Activated CD4-positive, alpha-beta T cell treated with anti-CD3 and anti-CD28 coated beads, Interleukin-2, amount 10 ng/mL, durations not matched to agents 7 days and 5 days (primary cell): ENCODE data around the gene TEDC2. TPM values are rescaled to one million over a fixed set of nuclear protein-coding genes. Genes with fewer than 3 reads are reported as not detected.

Experiments used
- CTCF ChIA-PET: fragments of 350-600 bp; sonication (Branson Sonifier 250); formaldehyde crosslinking; loops from one replicate; lab custom pipeline; 2021; ENCODE audit warnings: antibody characterized with exemption; lab: Charles Lee
- POLR2A ChIA-PET: fragments of 350-600 bp; sonication (Branson Sonifier 250); formaldehyde crosslinking; loops from one replicate; lab custom pipeline; 2021; ENCODE audit warnings: antibody characterized with exemption; lab: Charles Lee
- DNase-seq: peaks from one replicate; pipeline ENCODE4 v3.0.0-alpha.2; 2020
- H3K27ac Mint-ChIP-seq: one replicate; pipeline ENCODE4 v1.8.0; 2021; ENCODE audit warnings: mild to moderate bottlenecking, moderate library complexity, mixed read lengths
- H3K27me3 Mint-ChIP-seq: one replicate; pipeline ENCODE4 v1.8.0; 2021; ENCODE audit warnings: mixed read lengths
- H3K36me3 Mint-ChIP-seq: one replicate; pipeline ENCODE4 v1.8.0; 2021; ENCODE audit warnings: low read depth, mixed read lengths
- H3K4me1 Mint-ChIP-seq: one replicate; pipeline ENCODE4 v1.8.0; 2021; ENCODE audit warnings: mixed read lengths
- H3K4me3 Mint-ChIP-seq: one replicate; pipeline ENCODE4 v1.8.0; 2021; ENCODE audit warnings: mild to moderate bottlenecking, moderate library complexity, mixed read lengths
- H3K9me3 Mint-ChIP-seq: one replicate; pipeline ENCODE4 v1.8.0; 2021; ENCODE audit warnings: mixed read lengths
- total RNA-seq, 2 experiments: library from RNA; stranded (reverse); gene quantifications; one replicate each; pipeline ENCODE4 v1.2.3, GENCODE V29; 2021

TEDC2 gene
- total RNA-seq, 2 experiments from 2014 or later = 15.5 to 21.4 TPM

- no peak for DNase-seq
- Mint-ChIP-seq H3K4me1 (peaks cover 5% of the 10 kb centered on the region), H3K27ac (no peak overlapping the region), H3K36me3 (no peaks in the 10 kb centered on the region), H3K27me3 (no peaks in the 10 kb centered on the region), H3K9me3 (no peaks in the 10 kb centered on the region), H3K4me3 (no peak overlapping the region)
- ChIA-PET POLR2A (no interaction called here), CTCF (no interaction called here)
Observed at GRCh38 chr16:2497695-2498484, 38.0 kb downstream of the TEDC2 start.

- POLR2A ChIA-PET = no interaction called here
- CTCF ChIA-PET = no interaction called here
- Mint-ChIP-seq H3K4me3 (no peak overlapping the region), H3K27ac (no peak overlapping the region), H3K9me3 (no peaks in the 10 kb centered on the region), H3K36me3 (no peaks in the 10 kb centered on the region), H3K27me3 (no peaks in the 10 kb centered on the region), H3K4me1 (peaks cover 5% of the 10 kb centered on the region)
- no peak for DNase-seq
Observed at GRCh38 chr16:2498531-2499253, 38.8 kb downstream of the TEDC2 start.

- no peak for DNase-seq
- Mint-ChIP-seq H3K4me3 (no peak overlapping the region), H3K27me3 (no peaks in the 10 kb centered on the region), H3K27ac (no peak overlapping the region), H3K4me1 (peaks cover 5% of the 10 kb centered on the region), H3K9me3 (no peaks in the 10 kb centered on the region), H3K36me3 (no peaks in the 10 kb centered on the region)
- ChIA-PET CTCF (no interaction called here), POLR2A (no interaction called here)
Observed at GRCh38 chr16:2499454-2499853, 39.5 kb downstream of the TEDC2 start.

DNA sequence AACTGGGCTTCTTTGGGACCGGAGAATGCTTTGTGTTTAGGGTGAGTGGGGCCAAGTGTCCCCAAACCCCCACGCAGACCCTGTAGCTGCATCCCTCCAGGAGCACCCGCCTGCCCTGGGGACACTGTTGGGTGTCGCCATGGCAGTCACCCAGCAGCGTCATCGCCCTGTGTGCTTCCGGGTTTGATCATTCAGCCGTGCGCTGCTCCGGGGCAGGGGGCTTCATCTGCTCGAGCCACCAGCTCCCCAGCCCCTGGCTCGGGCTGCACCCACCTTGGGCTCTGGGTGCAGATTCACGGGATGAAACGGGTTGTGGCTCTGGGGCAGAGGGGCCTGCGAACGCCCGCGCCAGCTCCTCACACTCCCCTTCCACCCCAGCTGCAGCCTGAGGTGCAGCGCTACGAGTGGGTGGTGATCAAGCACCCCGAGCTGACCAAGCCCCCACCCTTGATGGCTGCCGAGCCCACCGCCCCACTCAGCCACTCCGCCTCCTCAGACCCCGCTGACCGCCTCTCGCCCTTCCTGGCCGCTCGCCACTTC lies 40.1 kb downstream of the TEDC2 start:
- DNase-seq = no peak
- no peak overlapping the region for H3K27ac Mint-ChIP-seq
- ChIA-PET POLR2A (no interaction called here), CTCF (interaction anchor here (2.1 kb wide), 1 partner anchor 13 kb away, joined by 9 read pairs; the partner anchor contains the start of gene ATP6V0C)
- no peaks in the 10 kb centered on the region for H3K9me3 Mint-ChIP-seq
- no peaks in the 10 kb centered on the region for H3K27me3 Mint-ChIP-seq
- H3K36me3 Mint-ChIP-seq = no peaks in the 10 kb centered on the region
- H3K4me3 Mint-ChIP-seq = no peak overlapping the region
- peaks cover 5% of the 10 kb centered on the region for H3K4me1 Mint-ChIP-seq

- ChIA-PET CTCF (interaction anchor here (0.6 to 2.1 kb wide), 13 partner anchors 10 to 209 kb away, joined by 3 to 9 read pairs (median 3); partner anchors contain the start of genes ABCA3, ATP6V0C and TEDC2), POLR2A (no interaction called here)
- Mint-ChIP-seq H3K4me1 (peaks cover 5% of the 10 kb centered on the region), H3K27ac (no peak overlapping the region), H3K4me3 (no peak overlapping the region), H3K36me3 (no peaks in the 10 kb centered on the region), H3K27me3 (no peaks in the 10 kb centered on the region), H3K9me3 (no peaks in the 10 kb centered on the region)
- no peak for DNase-seq
Observed at GRCh38 chr16:2500430-2500917, 40.6 kb downstream of the TEDC2 start.

GRCh38 chr16:2500918-2501750 lies 41.2 kb downstream of the TEDC2 start:
- H3K36me3 Mint-ChIP-seq = no peaks in the 10 kb centered on the region
- peak overlapping the region; percentile 31 for H3K27ac Mint-ChIP-seq
- POLR2A ChIA-PET = no interaction called here
- peak; percentile 83 for DNase-seq
- CTCF ChIA-PET = interaction anchor here (0.6 to 2.1 kb wide), 16 partner anchors 9 to 298 kb away, joined by 3 to 9 read pairs (median 3); partner anchors contain the start of genes ABCA3, ATP6V0C and TEDC2
- H3K4me1 Mint-ChIP-seq = peaks cover 5% of the 10 kb centered on the region
- H3K4me3 Mint-ChIP-seq = no peak overlapping the region
- H3K9me3 Mint-ChIP-seq = no peaks in the 10 kb centered on the region
- no peaks in the 10 kb centered on the region for H3K27me3 Mint-ChIP-seq

DNA sequence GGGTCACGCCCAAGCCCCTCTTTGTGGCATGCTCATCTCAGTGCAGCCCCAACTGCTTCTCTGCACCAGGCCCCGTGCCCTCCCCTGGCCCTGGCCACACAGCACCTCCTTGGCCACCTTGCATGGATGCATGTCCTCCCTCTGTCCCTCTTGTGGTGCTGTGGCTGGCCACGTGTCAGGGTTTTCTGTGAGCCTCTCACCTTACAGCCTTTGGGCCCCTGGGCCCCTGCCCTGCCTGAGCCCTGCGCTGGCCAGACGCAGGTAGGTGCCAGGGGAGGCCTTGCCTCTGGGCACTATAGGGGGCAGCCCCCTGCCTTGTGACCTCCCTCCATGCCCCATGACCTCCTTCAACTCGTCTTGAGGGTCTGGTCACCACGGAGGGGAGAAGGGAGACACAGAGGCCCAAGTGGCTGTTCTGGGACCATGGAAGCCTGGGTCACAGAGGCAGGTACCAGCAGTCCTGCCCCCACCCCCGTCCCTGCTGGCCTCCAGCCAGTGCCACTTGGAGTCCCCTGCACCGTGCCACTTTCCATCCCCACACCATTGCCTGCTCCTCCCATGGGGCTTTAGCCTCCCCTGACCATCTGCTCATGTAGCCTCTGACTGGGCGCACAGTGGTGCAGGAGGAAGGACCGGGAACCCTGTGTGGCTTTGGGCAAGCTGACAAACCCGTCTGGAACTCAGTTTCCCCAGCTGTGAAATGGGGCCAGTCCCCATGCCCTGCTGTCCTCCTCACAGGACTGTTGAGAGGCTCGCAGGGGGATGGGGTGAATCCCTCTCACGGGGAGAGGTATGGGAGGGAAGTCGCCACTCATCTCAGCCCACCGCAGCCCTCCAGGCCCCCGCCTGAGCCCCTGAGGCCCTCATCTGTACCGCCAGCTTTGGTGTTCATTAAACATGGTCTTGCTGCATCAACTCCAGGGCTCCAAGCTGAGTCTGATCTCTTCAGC lies 42.3 kb downstream of the TEDC2 start:
- H3K27me3 Mint-ChIP-seq = no peaks in the 10 kb centered on the region
- POLR2A ChIA-PET = no interaction called here
- H3K4me3 Mint-ChIP-seq = no peak overlapping the region
- CTCF ChIA-PET = interaction anchor here (0.7 to 2.1 kb wide), 10 partner anchors 8 to 299 kb away, joined by 3 to 9 read pairs (median 4); partner anchors contain the start of genes ATP6V0C and TEDC2
- H3K27ac Mint-ChIP-seq = no peak overlapping the region
- no peak for DNase-seq
- H3K36me3 Mint-ChIP-seq = no peaks in the 10 kb centered on the region
- H3K9me3 Mint-ChIP-seq = no peaks in the 10 kb centered on the region
- H3K4me1 Mint-ChIP-seq = peaks cover 7% of the 10 kb centered on the region

DNA sequence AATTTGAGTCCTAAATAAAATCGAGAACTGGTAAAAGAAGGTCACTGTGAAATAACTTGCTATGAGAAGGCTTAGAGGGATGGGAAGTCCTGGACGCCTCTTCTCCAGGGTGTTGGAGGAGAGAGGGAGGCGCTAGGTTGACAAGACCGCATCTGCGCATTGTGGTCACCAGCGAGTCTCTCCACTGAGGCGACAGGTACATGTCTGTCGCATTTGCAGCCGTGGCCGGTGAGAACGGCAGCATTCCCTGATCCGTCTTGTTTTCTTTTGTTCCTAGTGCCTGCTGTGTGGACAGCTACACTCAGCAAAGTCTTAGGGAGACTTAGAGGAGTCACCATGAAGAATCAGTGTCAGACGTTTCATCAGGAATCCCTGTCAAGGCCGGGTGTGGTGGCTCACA lies 45.8 kb downstream of the TEDC2 start:
- no peak for DNase-seq
- Mint-ChIP-seq H3K27me3 (no peaks in the 10 kb centered on the region), H3K36me3 (no peaks in the 10 kb centered on the region), H3K4me1 (peaks cover 18% of the 10 kb centered on the region), H3K9me3 (no peaks in the 10 kb centered on the region), H3K27ac (no peak overlapping the region), H3K4me3 (no peak overlapping the region)
- CTCF ChIA-PET = interaction anchor here (0.6 kb wide), 1 partner anchor 625 kb away, joined by 3 read pairs; no protein-coding TSS in a partner anchor
- POLR2A ChIA-PET = no interaction called here

DNA sequence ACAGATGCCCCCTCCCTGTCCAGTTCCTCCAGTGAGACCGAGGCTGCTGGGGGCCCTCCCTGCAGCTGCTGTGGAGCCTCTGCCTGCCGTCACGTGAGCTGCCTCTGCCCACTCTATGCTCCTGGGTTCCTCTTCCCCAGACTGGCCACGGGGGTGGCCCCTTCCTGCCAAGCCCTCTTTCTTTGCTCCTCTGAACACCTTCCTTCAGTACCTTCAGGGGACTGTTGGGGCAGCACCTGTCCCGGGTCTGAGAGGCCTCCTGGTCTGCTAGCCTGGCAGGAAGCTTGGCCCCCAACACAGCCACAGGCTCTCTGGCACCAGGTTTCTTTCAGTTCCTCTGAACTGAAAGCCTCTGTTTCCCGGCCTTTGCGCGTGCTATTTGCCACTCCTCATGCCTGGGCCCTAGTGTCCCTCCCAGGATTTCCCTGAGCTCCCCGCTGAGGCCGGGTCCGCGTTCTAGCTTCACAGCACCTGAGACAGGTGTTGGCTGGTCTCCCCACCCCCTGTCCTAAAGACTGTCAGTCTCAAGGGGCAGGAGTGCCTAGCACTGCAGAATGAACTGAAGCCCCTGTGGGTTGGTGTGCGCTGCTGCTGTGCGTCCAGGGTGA lies 47.2 kb downstream of the TEDC2 start:
- H3K27ac Mint-ChIP-seq = peak overlapping the region; percentile 31
- ChIA-PET POLR2A (no interaction called here), CTCF (interaction anchor here (0.9 kb wide), 1 partner anchor 9 kb away, joined by 3 read pairs; no protein-coding TSS in a partner anchor)

DNA sequence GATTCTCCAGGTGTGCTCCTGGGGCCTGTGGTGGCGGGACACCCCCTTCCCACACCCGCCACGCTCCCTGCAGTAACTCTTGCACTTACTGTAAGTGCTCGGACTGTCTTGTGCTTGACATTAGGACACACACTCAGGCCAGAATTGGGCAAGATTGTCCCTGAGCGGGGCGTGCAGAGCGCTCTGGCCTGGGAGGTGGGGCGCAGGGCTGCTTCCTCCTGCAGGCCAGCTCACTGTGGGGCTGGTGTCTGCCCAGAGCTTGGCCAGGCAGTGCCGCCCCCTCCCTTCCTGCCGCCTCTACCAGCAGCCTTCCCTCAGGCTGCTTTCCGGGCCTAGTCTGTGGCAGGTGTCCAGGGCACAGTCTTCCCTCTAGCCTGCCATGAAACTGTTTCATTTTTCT lies 47.8 kb downstream of the TEDC2 start:
- ChIA-PET CTCF (interaction anchor here (0.5 to 0.9 kb wide), 2 partner anchors 8 to 782 kb away, joined by 3 read pairs; no protein-coding TSS in a partner anchor), POLR2A (no interaction called here)
- no peak for DNase-seq
- H3K36me3 Mint-ChIP-seq = no peaks in the 10 kb centered on the region
- H3K27ac Mint-ChIP-seq = no peak overlapping the region
- peaks cover 16% of the 10 kb centered on the region for H3K4me1 Mint-ChIP-seq
- no peaks in the 10 kb centered on the region for H3K9me3 Mint-ChIP-seq
- no peaks in the 10 kb centered on the region for H3K27me3 Mint-ChIP-seq
- no peak overlapping the region for H3K4me3 Mint-ChIP-seq

More for the DNA sequence above, 47.2 kb downstream of the TEDC2 start:
- Mint-ChIP-seq H3K4me3 (no peak overlapping the region), H3K4me1 (peaks cover 14% of the 10 kb centered on the region), H3K36me3 (no peaks in the 10 kb centered on the region), H3K27me3 (no peaks in the 10 kb centered on the region), H3K9me3 (no peaks in the 10 kb centered on the region)
- no peak for DNase-seq
